ENCODE data around the gene BRD9.

DNA sequence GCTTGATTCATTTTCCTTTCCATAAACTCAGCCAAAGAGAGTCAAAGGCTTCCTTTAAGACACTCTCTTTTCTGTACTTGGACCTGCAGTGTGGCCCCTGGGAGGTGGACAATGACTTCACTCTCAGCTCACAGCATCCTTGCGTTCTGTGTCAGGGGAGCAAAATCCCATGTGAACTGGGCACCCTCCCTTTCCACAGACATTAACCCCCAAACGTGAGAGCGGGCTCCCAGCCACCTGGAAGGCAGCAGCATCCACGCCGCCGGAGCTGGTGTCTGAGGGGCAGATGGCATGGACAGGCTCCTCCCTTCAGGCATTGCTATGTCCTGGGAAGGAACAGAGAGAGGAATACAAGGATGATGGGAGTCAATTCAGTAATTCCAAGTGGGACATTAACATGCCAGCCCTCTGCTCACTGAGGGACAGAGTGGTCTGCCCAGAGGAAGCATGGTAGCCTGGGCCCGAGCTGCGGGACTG lies 39.6 kb upstream of the BRD9 start:
- TF ChIP-seq CTCF (conservative IDR thresholded peaks at IDR 0.05 in 1 of 2, IDR thresholded peaks at IDR 0.05 in 1 of 2; ENCODE audit: low read depth in 1 of 2, low read length in 2 of 2) (no peak), EZH2 (IDR thresholded peaks at IDR 0.05; ENCODE audit: low read length, missing control alignments) (no peak)

All from fibroblast of lung (primary cell).